A549 (cell line): ENCODE data around the gene CDH4. TPM values are rescaled to one million over a fixed set of nuclear protein-coding genes. Genes with fewer than 3 reads are reported as not detected.
A peak's percentile ranks its signal among the peaks of the same experiment; 100 is the strongest.

Source experiments
- ATAC-seq, 2 experiments: fragments of 200-7000 bp in 1 of 2; fragments of >200 bp in 1 of 2; cut with Nextera tagmentation in 1 of 2; cut with Tn5 transposase in 1 of 2; 3 replicates each; pipeline versions ENCODE4 v1.8.0 to v1.9.1; 2018 to 2020; ENCODE audit warnings: mild to moderate bottlenecking in 1 of 2, moderate library complexity in 1 of 2
- CTCF ChIA-PET: fragments of 300-600 bp; sonication (Branson Sonifier 250); formaldehyde crosslinking; extraction: SDS; loops from one replicate; lab custom pipeline; 2021; ENCODE audit warnings: antibody characterized with exemption, inconsistent platforms; lab: Yijun Ruan, JAX
- POLR2A ChIA-PET: fragments of 350-600 bp; formaldehyde crosslinking; extraction: SDS; loops from one replicate; lab custom pipeline; 2021; ENCODE audit warnings: antibody characterized with exemption, inconsistent platforms; lab: Yijun Ruan, JAX
- DNase-seq, 2 experiments: peaks; one replicate each; pipeline versions ENCODE4 v3.0.0 to v3.0.0-alpha.2; 2011 to 2016; ENCODE audit warnings: low read depth in 1 of 2, low spot score in 1 of 2
- FAIRE-seq: peaks from 2 replicates; lab custom pipeline; 2011; peaks lifted over from hg19 to GRCh38; lab: Jason Lieb, UNC
- H3K27ac ChIP-seq, 2 experiments: fragments of >200 bp; sonication (Bioruptor Twin); formaldehyde crosslinking; 3 replicates each; pipeline ENCODE4 v1.5.1; 2016 to 2017
- H3K4me1 ChIP-seq: fragments of >200 bp; sonication (Bioruptor Twin); formaldehyde crosslinking; 3 replicates; pipeline ENCODE4 v1.6.1; 2016
- H3K4me2 ChIP-seq: fragments of >200 bp; sonication (Bioruptor Twin); formaldehyde crosslinking; 3 replicates; pipeline ENCODE4 v1.6.1; 2016
- H3K4me3 ChIP-seq: fragments of >200 bp; sonication (Bioruptor Twin); formaldehyde crosslinking; 3 replicates; pipeline ENCODE4 v1.5.1; 2016
- H3K9me3 ChIP-seq: fragments of >200 bp; sonication (Bioruptor Twin); formaldehyde crosslinking; 3 replicates; pipeline ENCODE4 v1.6.1; 2016
- CBX2 ChIP-seq: fragments of 200-600 bp; sonication (generic); IDR thresholded peaks from 2 replicates; pipeline ENCODE4 v1.6.1; 2016; ENCODE audit warnings: low read depth, mild to moderate bottlenecking, borderline replicate concordance
- CEBPB ChIP-seq, 2 experiments: fragments of >200 bp in 1 of 2; sonication (Bioruptor Twin) in 1 of 2; formaldehyde crosslinking in 1 of 2; IDR thresholded peaks; 2 replicates each; pipeline ENCODE4 v1.6.1; 2012 to 2016
- CHD2 ChIP-seq: fragments of 150-350 bp; IDR thresholded peaks from 2 replicates; pipeline ENCODE4 v1.6.1; 2014; ENCODE audit warnings: low read length; ENCODE audit not compliant: partially characterized antibody
- EHF ChIP-seq: fragments of 250-450 bp; sonication (Bioruptor Pico); IDR thresholded peaks from 2 replicates; pipeline ENCODE4 v1.5.0; 2020; ENCODE audit warnings: mild to moderate bottlenecking
- EHMT2 ChIP-seq: fragments of 200-600 bp; sonication (generic); IDR thresholded peaks from 2 replicates; pipeline ENCODE4 v1.6.1; 2016; ENCODE audit warnings: antibody characterized with exemption, low read depth, mild to moderate bottlenecking, moderate library complexity
- FOXS1 ChIP-seq: fragments of 250-450 bp; sonication (Bioruptor Pico); IDR thresholded peaks from 2 replicates; pipeline ENCODE4 v1.5.0; 2020; ENCODE audit warnings: mild to moderate bottlenecking, moderate library complexity
- HDAC2 ChIP-seq: fragments of 200-600 bp; sonication (generic); IDR thresholded peaks from 2 replicates; pipeline ENCODE4 v1.6.1; 2016
- HOXB13 ChIP-seq: fragments of 250-450 bp; sonication (Bioruptor Pico); IDR thresholded peaks from 2 replicates; pipeline ENCODE4 v1.5.0; 2020; ENCODE audit warnings: low read depth, mild to moderate bottlenecking, moderate library complexity
- JUN ChIP-seq, 2 experiments: fragments of >200 bp; sonication (Bioruptor Twin); formaldehyde crosslinking; IDR thresholded peaks; 2 replicates in 1 of 2; 3 replicates in 1 of 2; pipeline ENCODE4 v1.6.1; 2016 to 2017
- JUNB ChIP-seq: fragments of >200 bp; sonication (Bioruptor Twin); formaldehyde crosslinking; IDR thresholded peaks from 2 replicates; pipeline ENCODE4 v1.6.1; 2016
- KDM1A ChIP-seq: fragments of 200-600 bp; sonication (generic); IDR thresholded peaks from 2 replicates; pipeline ENCODE4 v1.6.1; 2016; ENCODE audit warnings: low read depth, mild to moderate bottlenecking
- MYC ChIP-seq: IDR thresholded peaks from 2 replicates; pipeline ENCODE4 v1.6.1; 2012; ENCODE audit warnings: mild to moderate bottlenecking, inconsistent platforms, low read length, improper control_type of control experiment, borderline replicate concordance
- POLR2A ChIP-seq: IDR thresholded peaks from 2 replicates; pipeline ENCODE4 v1.6.1; 2012; ENCODE audit warnings: mild to moderate bottlenecking, low read length
- RAD21 ChIP-seq, 2 experiments: fragments of >200 bp in 1 of 2; sonication (Bioruptor Twin) in 1 of 2; formaldehyde crosslinking in 1 of 2; IDR thresholded peaks in 1 of 2; conservative IDR thresholded peaks in 1 of 2; 2 replicates in 1 of 2; 3 replicates in 1 of 2; pipeline ENCODE4 v1.6.1; 2012 to 2018; ENCODE audit warnings: inconsistent platforms in 1 of 2
- ZC3H11A ChIP-seq: fragments of 450-650 bp; IDR thresholded peaks from 2 replicates; pipeline ENCODE4 v1.6.1; 2014; ENCODE audit warnings: antibody characterized with exemption, mild to moderate bottlenecking
- ZSCAN20 ChIP-seq: fragments of 250-450 bp; sonication (Bioruptor Pico); IDR thresholded peaks from 2 replicates; pipeline ENCODE4 v1.8.0; 2022; ENCODE audit warnings: mild to moderate bottlenecking, moderate library complexity
- WGBS: methylation state at CpG from one replicate; pipeline ENCODE4 v1.1.6; 2017; ENCODE audit errors: missing lambda C conversion rate; 5-methylcytosine and 5-hydroxymethylcytosine counted together
- polyA plus RNA-seq, 4 experiments: library from polyadenylated mRNA; depleted of rRNA in 3 of 4; stranded (reverse); fragments of >200 nt; fragmentation: RNase III in 1 of 4; extraction: RNeasy Plus Mini Kit Qiagen cat#74134 plus additional on column Dnase treatment in 1 of 4; gene quantifications; 2 replicates in 3 of 4; 3 replicates in 1 of 4; pipeline ENCODE4 v1.2.3, GENCODE V29; 2011 to 2017
- TF ChIP-seq, protein P1 (sequence below): fragments of 250-450 bp; sonication (Bioruptor Pico); IDR thresholded peaks from 2 replicates; pipeline ENCODE4 v1.5.0; 2020; ENCODE audit warnings: low read depth, mild to moderate bottlenecking, moderate library complexity
- TF ChIP-seq, protein P2 (sequence below): fragments of 150-350 bp; IDR thresholded peaks from 2 replicates; pipeline ENCODE4 v1.6.1; 2014; ENCODE audit warnings: low read depth, mild to moderate bottlenecking, low read length
- TF ChIP-seq, protein P3 (sequence below): fragments of 450-650 bp; IDR thresholded peaks from 2 replicates; pipeline ENCODE4 v1.6.1; 2014; ENCODE audit warnings: antibody characterized with exemption
- TF ChIP-seq, protein P4 (sequence below): IDR thresholded peaks from 2 replicates; pipeline ENCODE4 v1.6.1; 2012

Gene CDH4
- polyA plus RNA-seq, 2 of the 4 experiments (the other 2 are of a cell fraction) = 3.4 to 10.3 TPM

DNA sequence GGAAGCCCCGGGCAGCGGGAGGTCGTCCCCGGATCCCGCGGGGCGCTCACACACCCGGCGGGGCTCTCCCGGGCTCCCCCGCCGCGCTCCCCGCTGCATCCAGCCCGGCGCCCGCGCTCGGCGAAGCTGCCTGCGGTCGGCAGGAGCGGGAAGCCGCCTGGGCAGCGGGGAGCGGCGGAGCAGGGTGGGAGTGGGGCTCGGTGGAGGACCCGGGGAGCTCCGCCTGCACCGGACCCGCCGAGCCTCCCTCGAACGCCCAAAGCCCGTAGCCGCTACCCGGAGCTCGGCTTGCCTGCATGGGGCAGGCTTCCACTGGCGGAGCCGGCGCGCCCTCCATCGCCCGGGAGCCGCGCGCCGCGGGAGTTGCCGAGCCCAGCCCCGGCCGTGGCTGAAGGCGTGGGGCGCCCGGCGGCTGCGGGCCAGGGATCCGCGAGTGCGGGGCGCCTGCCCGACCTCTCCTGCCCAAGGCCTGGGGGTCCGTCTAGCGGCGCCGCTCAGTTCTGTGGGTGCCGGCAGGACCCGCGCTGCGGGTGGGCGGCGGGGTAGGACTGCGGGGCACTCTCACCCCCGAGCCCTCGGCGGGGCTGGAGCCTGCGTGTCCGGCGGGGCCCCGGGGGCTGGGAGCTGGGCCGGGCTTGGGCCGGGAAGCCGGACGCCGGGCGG is 671 bp downstream of the CDH4 start:
- Histone ChIP-seq H3K4me2 (peak overlapping the region; percentile 76), H3K9me3 (no peaks in the 10 kb centered on the region), H3K27ac (peak overlapping the region; percentile 71 to 95), H3K4me1 (peaks cover 14% of the 10 kb centered on the region; the same call in 2 of the 3 replicates), H3K4me3 (peak overlapping the region; percentile 76)
- ChIA-PET CTCF (interaction anchor here (0.6 to 4.5 kb wide), 16 partner anchors 9 to 1041 kb away, joined by 3 to 32 read pairs (median 4); no protein-coding TSS in a partner anchor), POLR2A (interaction anchor here (1.2 to 2.4 kb wide), 2 partner anchors 66 to 134 kb away, joined by 7 to 20 read pairs; no protein-coding TSS in a partner anchor)
- peak; percentile 22 to 32 for DNase-seq
- peak; percentile 50 to 56 for ATAC-seq
- FAIRE-seq = no peak
- TF ChIP-seq, protein P1, sequence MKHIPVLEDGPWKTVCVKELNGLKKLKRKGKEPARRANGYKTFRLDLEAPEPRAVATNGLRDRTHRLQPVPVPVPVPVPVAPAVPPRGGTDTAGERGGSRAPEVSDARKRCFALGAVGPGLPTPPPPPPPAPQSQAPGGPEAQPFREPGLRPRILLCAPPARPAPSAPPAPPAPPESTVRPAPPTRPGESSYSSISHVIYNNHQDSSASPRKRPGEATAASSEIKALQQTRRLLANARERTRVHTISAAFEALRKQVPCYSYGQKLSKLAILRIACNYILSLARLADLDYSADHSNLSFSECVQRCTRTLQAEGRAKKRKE = no peak
- no peak for TF ChIP-seq RAD21 (conservative IDR thresholded peaks at IDR 0.05 in 1 of 2, IDR thresholded peaks at IDR 0.05 in 1 of 2)
- no peak for TF ChIP-seq MYC
- no peak for TF ChIP-seq ZC3H11A
- 0 out of 5 replicates have a peak, but pooled peaks of 1 of the 2 experiments have one; percentile 4 for TF ChIP-seq JUN (IDR thresholded peaks at IDR 0.05)
- TF ChIP-seq, all 56 proteins: peak for 1
- no CpG with 5 or more reads among the region's 87 CpGs for WGBS

DNA sequence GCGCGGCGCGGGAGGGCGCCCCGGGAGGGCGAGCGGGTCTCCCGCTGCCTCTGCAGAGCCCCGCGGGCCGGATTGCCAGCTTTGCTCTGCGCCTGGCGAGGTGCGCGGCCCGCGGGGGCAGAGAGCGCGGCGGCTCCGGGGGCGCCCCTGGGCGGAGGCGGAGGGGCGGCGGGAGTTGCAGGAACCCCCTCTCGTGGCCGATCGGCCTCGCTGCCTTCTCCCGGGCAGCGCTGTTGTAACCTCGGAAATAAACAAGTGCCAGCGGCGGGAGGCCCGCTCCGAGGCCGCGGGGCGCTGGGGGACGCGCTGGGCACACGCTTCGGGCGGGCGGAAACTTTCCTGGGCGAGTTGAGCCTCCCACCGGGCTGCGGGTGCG is 1.2 kb downstream of the CDH4 start:
- TF ChIP-seq EHMT2 (no peak), RAD21 (conservative IDR thresholded peaks at IDR 0.05 in 1 of 2, IDR thresholded peaks at IDR 0.05 in 1 of 2) (peak; percentile 17 to 21; a peak in 1 of 5 replicates)
- TF ChIP-seq, all 56 proteins: peak for 1
- WGBS = 0% methylated on average over 9 of the region's 51 CpGs
- H3K9me3 ChIP-seq = no peaks in the 10 kb centered on the region
- ChIA-PET CTCF (interaction anchor here (0.6 to 4.5 kb wide), 17 partner anchors 9 to 1042 kb away, joined by 3 to 32 read pairs (median 4); no protein-coding TSS in a partner anchor), POLR2A (interaction anchor here (2.4 kb wide), 1 partner anchor 135 kb away, joined by 20 read pairs; no protein-coding TSS in a partner anchor)
- peak overlapping the region; percentile 76 for H3K4me3 ChIP-seq
- H3K4me2 ChIP-seq = peak overlapping the region; percentile 76
- peak overlapping the region; percentile 71 to 95 for H3K27ac ChIP-seq
- H3K4me1 ChIP-seq = peaks cover 14% of the 10 kb centered on the region; the same call in 2 of the 3 replicates
- FAIRE-seq = no peak
- ATAC-seq = peak; percentile 74 to 79
- DNase-seq = peak; percentile 45 to 60

DNA sequence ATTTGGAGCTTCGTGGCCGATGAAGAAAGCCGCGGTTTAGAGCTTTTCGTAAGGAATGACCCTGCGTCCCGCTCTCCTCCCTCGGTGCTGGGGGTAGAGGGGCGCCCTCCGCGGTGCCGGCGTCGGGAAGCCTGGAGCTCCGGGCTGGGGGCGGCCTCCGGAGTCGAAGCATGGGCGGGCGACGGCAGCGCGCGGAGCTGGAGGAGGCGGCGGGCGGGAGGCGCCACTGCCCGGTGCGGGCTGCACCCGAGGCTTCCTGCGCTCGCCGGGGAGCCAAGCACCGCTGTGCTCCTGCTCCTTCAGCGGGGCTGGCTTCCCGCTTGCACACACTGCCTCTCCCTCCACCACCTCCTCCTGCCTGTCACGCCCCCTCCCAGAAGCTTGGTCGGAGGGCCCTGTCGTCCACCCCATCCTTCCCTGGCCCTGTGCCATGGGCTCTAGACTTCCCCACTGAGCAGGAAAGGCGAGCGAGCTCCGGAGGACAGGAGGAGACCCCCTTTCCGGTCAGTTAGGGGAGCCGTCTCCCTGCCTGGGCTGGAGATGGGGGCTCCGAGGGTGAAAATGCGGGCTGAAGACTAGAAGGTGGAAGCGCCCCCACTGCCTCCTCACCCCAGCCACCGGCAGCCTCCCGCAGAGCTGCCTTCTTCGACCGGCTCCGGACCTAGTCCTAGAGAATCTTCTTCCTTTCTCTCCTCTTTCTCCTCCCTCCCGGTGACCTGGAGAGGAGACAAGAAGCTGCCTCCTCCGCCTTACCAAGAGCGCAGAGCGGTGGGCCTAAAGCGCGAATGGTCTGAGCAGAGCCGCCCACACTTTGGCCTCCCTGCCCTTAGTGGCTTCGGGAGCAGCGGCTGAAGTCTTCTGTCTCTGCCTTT is 1.8 kb downstream of the CDH4 start:
- H3K9me3 ChIP-seq = no peaks in the 10 kb centered on the region
- 50% methylated on average over 34 of the region's 62 CpGs for WGBS
- H3K27ac ChIP-seq = peak overlapping the region; percentile 71 to 95
- ATAC-seq (peak; percentile 37 to 66; a peak in 4 of 6 replicates), DNase-seq (peak; percentile 11 to 18), FAIRE-seq (no peak)
- CTCF ChIA-PET = interaction anchor here (0.6 to 4.5 kb wide), 18 partner anchors 8 to 1042 kb away, joined by 3 to 32 read pairs (median 4); no protein-coding TSS in a partner anchor
- POLR2A ChIA-PET = interaction anchor here (2.4 kb wide), 1 partner anchor 136 kb away, joined by 20 read pairs; no protein-coding TSS in a partner anchor
- peaks cover 14% of the 10 kb centered on the region; the same call in 2 of the 3 replicates for H3K4me1 ChIP-seq
- peak overlapping the region; percentile 76 for H3K4me2 ChIP-seq
- peak overlapping the region; percentile 76 for H3K4me3 ChIP-seq
- TF ChIP-seq ZSCAN20 (CRISPR knock-in tag) (no peak), CEBPB (IDR thresholded peaks at IDR 0.05) (no peak), CBX2 (no peak)

DNA sequence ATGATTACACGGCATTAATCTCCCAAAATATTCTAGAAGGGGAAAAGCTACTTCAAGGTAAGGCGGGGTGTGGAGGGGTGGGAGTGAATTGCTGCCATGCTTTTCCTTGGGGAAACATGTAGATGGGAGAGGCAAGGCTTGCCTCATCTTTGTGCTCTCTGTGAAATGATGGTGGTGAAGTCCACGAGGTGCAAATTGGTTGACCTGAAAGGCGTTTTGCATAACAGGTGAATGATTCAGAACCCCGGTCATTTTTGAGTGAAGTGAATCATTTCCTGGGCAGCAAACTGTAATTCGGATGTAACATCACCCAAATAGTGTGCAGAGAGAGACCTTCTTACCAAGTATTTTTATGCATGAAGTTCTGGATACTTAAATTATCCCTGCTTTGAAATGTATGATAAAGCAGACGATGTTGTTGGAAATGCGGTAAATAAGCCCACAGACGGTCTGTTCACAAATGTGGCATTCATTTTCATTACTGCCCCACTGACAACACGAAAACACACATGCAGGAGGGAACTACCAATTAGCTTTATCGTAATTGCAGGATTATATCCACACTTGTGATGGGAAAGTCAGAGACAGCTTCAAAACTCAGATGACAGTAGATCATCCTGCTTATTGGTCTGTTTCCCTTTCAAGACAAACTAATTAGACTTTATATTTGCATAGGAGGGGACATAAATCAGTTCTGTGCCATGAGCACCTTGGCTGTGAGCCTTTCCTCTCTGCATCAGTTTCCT is 3.0 kb downstream of the CDH4 start:
- no peak overlapping the region for H3K27ac ChIP-seq
- FAIRE-seq = no peak
- DNase-seq = no peak
- peaks cover 14% of the 10 kb centered on the region; the same call in 2 of the 3 replicates for H3K4me1 ChIP-seq
- no peak for ATAC-seq
- WGBS = 68% methylated on average over 11 of the region's 11 CpGs
- H3K4me2 ChIP-seq = peak overlapping the region; percentile 76; the same call in 2 of the 3 replicates
- TF ChIP-seq HDAC2 = no peak
- no peak for TF ChIP-seq FOXS1 (CRISPR knock-in tag)
- TF ChIP-seq, protein P2, sequence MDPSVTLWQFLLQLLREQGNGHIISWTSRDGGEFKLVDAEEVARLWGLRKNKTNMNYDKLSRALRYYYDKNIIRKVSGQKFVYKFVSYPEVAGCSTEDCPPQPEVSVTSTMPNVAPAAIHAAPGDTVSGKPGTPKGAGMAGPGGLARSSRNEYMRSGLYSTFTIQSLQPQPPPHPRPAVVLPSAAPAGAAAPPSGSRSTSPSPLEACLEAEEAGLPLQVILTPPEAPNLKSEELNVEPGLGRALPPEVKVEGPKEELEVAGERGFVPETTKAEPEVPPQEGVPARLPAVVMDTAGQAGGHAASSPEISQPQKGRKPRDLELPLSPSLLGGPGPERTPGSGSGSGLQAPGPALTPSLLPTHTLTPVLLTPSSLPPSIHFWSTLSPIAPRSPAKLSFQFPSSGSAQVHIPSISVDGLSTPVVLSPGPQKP = no peak
- TF ChIP-seq HOXB13 (CRISPR knock-in tag) = no peak
- TF ChIP-seq, protein P3, sequence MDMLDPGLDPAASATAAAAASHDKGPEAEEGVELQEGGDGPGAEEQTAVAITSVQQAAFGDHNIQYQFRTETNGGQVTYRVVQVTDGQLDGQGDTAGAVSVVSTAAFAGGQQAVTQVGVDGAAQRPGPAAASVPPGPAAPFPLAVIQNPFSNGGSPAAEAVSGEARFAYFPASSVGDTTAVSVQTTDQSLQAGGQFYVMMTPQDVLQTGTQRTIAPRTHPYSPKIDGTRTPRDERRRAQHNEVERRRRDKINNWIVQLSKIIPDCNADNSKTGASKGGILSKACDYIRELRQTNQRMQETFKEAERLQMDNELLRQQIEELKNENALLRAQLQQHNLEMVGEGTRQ = no peak
- TF ChIP-seq EHF = no peak
- no peak for TF ChIP-seq JUNB
- TF ChIP-seq CHD2 = no peak
- TF ChIP-seq POLR2A = no peak
- TF ChIP-seq KDM1A = no peak
- TF ChIP-seq CBX2 = no peak
- no peak for TF ChIP-seq RAD21 (conservative IDR thresholded peaks at IDR 0.05 in 1 of 2, IDR thresholded peaks at IDR 0.05 in 1 of 2)
- TF ChIP-seq MYC = no peak
- TF ChIP-seq, protein P4, sequence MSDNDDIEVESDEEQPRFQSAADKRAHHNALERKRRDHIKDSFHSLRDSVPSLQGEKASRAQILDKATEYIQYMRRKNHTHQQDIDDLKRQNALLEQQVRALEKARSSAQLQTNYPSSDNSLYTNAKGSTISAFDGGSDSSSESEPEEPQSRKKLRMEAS = no peak
- H3K9me3 ChIP-seq = no peaks in the 10 kb centered on the region
- ChIA-PET CTCF (interaction anchor here (1.1 to 4.5 kb wide), 2 partner anchors 13 to 127 kb away, joined by 4 to 32 read pairs; no protein-coding TSS in a partner anchor), POLR2A (no interaction called here)
- H3K4me3 ChIP-seq = no peak overlapping the region
